ENCODE measurements around the gene SYNDIG1L.

GRCh38 chr14:74442757-74443156 is 16.7 kb upstream of the SYNDIG1L start:
- no peak for TF ChIP-seq POLR2A (IDR thresholded peaks at IDR 0.05)
- TF ChIP-seq CTCF (IDR thresholded peaks at IDR 0.05), result no peak
